ENCODE measurements around the gene PRRX2.

- TF ChIP-seq CTCF (IDR thresholded peaks at IDR 0.05), result no peak
- TF ChIP-seq POLR2A (IDR thresholded peaks at IDR 0.05), result no peak
These were observed 1.9 kb downstream of the PRRX2 start for GRCh38 chr9:129667378-129667777.
